Hepatocyte (in vitro differentiated cells): ENCODE measurements around the gene INHBC. TPM values are rescaled to one million over a fixed set of nuclear protein-coding genes. Genes with fewer than 3 reads are reported as not detected.

Experiments
- DNase-seq: peaks from one replicate; pipeline ENCODE4 v3.0.0-alpha.2; 2016; ENCODE audit warnings: low spot score
- H2AFZ ChIP-seq: fragments of 200-600 bp; sonication (generic); 2 replicates; pipeline ENCODE4 v1.6.0; 2016; ENCODE audit warnings: antibody characterized with exemption, mild to moderate bottlenecking
- H3K27ac ChIP-seq: fragments of 200-600 bp; sonication (generic); 2 replicates; pipeline ENCODE4 v1.5.1; 2016; ENCODE audit warnings: mild to moderate bottlenecking
- H3K27me3 ChIP-seq: fragments of 200-600 bp; sonication (generic); 2 replicates; pipeline ENCODE4 v1.6.1; 2016
- H3K36me3 ChIP-seq: fragments of 200-600 bp; sonication (generic); replicated peaks from 2 replicates; pipeline ENCODE4 v1.5.1; 2016; ENCODE audit warnings: low read depth; ENCODE audit not compliant: insufficient read depth
- H3K4me1 ChIP-seq: fragments of 200-600 bp; sonication (generic); 2 replicates; pipeline ENCODE4 v1.5.1; 2016; ENCODE audit warnings: mild to moderate bottlenecking, moderate library complexity; ENCODE audit not compliant: insufficient read depth
- H3K4me2 ChIP-seq: fragments of 200-600 bp; sonication (generic); 2 replicates; pipeline ENCODE4 v1.6.0; 2016
- H3K4me3 ChIP-seq: fragments of 200-600 bp; sonication (generic); 2 replicates; pipeline ENCODE4 v1.5.1; 2016; ENCODE audit warnings: mild to moderate bottlenecking
- H3K79me2 ChIP-seq: fragments of 200-600 bp; sonication (generic); 2 replicates; pipeline ENCODE4 v1.6.0; 2017; ENCODE audit warnings: mild to moderate bottlenecking
- H3K9me2 ChIP-seq: fragments of 200-600 bp; sonication (generic); replicated peaks from 2 replicates; pipeline ENCODE4 v1.6.0; 2017; ENCODE audit warnings: mild to moderate bottlenecking; ENCODE audit not compliant: insufficient read depth
- H3K9me3 ChIP-seq: fragments of 200-600 bp; sonication (generic); 2 replicates; pipeline ENCODE4 v1.5.1; 2016; ENCODE audit warnings: low read depth, mild to moderate bottlenecking
- H4K20me1 ChIP-seq: fragments of 200-600 bp; sonication (generic); 2 replicates; pipeline ENCODE4 v1.6.0; 2016; ENCODE audit warnings: mild to moderate bottlenecking; ENCODE audit not compliant: insufficient read depth, poor library complexity, severe bottlenecking
- EZH2 ChIP-seq: fragments of 200-600 bp; sonication (generic); IDR thresholded peaks from 2 replicates; pipeline ENCODE4 v1.6.1; 2016; ENCODE audit warnings: antibody characterized with exemption, mild to moderate bottlenecking, borderline replicate concordance
- EZH2phosphoT487 ChIP-seq: fragments of 200-600 bp; sonication (generic); IDR thresholded peaks from one replicate; pipeline ENCODE4 v1.6.1; 2018; ENCODE audit warnings: antibody characterized with exemption, mild to moderate bottlenecking, low read depth, moderate library complexity; ENCODE audit not compliant: unreplicated experiment, severe bottlenecking
- WGBS: methylation state at CpG from one replicate; pipeline ENCODE4 v1.1.6; 2016; ENCODE audit warnings: low lambda C conversion rate; ENCODE audit errors: missing lambda C conversion rate; 5-methylcytosine and 5-hydroxymethylcytosine counted together
- polyA plus RNA-seq: library from polyadenylated mRNA; unstranded; fragments of >200 nt; fragmentation: Nextera tagmentation; extraction: Ambion mirVana; gene quantifications from 2 replicates; pipeline ENCODE4 v1.2.1, GENCODE V29; 2016
- total RNA-seq: library from RNA; depleted of rRNA; stranded (reverse); fragments of >200 nt; gene quantifications from 2 replicates; pipeline ENCODE4 v1.2.3, GENCODE V29; 2014
- TF ChIP-seq, protein P1 (sequence below): fragments of 200-600 bp; sonication (generic); IDR thresholded peaks from 2 replicates; pipeline ENCODE4 v1.5.1; 2016; ENCODE audit warnings: antibody characterized with exemption, mild to moderate bottlenecking; ENCODE audit not compliant: poor library complexity

INHBC gene
- total and polyA plus RNA-seq, 2 experiments from 2014 or later = 1.8 to 3.4 TPM

DNA sequence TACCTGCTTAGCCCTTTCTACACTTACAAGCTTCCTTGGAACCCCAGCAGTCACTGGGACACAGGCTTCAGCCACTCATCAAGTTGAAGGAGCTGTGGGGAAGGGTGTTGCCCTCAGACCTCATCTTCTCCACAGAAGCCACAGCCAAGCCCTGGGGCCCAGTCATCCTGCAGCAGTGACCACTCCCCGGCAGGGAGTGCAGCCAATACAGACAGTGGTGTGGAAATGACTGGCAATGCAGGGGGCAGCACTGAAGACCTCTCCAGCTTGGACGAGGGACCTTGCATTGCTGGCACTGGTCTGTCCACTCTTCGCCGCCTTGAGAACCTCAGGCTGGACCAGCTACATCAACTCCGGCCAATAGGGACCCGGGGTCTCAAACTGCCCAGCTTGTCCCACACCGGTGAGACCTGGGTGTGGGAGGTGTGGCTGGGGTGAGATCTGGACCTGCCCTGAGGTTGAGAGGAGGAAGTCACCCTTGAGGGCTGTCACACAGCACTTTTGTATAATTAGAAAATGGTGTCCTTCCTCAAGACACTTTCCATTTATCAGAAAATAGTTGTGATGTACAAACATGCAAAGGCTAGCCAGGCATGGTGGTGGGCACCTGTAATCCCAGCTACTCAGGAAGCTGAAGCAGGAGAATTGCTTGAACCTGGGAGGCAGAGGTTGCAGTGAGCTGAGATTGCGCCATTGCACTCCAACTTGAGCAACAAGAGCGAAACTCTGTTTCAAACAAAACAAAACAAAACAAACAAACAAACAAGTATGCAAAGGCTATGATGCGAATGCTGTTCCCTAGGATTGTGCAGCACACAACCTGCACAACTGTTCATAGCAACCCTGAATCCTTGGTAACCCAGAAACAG lies 34.9 kb downstream of the INHBC start:
- Histone ChIP-seq H3K4me3 (no peak overlapping the region), H3K9me2 (no peaks in the 10 kb centered on the region), H4K20me1 (no peaks in the 10 kb centered on the region), H3K4me2 (no peak overlapping the region), H3K27ac (no peak overlapping the region), H3K9me3 (no peaks in the 10 kb centered on the region), H3K27me3 (peaks cover 28% of the 10 kb centered on the region), H2AFZ (no peak overlapping the region), H3K4me1 (peaks cover 3% of the 10 kb centered on the region), H3K79me2 (no peaks in the 10 kb centered on the region), H3K36me3 (no peaks in the 10 kb centered on the region)
- WGBS = 92% methylated on average over 10 of the region's 10 CpGs
- no peak for DNase-seq
- TF ChIP-seq, protein P1, sequence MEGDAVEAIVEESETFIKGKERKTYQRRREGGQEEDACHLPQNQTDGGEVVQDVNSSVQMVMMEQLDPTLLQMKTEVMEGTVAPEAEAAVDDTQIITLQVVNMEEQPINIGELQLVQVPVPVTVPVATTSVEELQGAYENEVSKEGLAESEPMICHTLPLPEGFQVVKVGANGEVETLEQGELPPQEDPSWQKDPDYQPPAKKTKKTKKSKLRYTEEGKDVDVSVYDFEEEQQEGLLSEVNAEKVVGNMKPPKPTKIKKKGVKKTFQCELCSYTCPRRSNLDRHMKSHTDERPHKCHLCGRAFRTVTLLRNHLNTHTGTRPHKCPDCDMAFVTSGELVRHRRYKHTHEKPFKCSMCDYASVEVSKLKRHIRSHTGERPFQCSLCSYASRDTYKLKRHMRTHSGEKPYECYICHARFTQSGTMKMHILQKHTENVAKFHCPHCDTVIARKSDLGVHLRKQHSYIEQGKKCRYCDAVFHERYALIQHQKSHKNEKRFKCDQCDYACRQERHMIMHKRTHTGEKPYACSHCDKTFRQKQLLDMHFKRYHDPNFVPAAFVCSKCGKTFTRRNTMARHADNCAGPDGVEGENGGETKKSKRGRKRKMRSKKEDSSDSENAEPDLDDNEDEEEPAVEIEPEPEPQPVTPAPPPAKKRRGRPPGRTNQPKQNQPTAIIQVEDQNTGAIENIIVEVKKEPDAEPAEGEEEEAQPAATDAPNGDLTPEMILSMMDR = no peak
- TF ChIP-seq EZH2 (no peak), EZH2phosphoT487 (no peak)

DNA sequence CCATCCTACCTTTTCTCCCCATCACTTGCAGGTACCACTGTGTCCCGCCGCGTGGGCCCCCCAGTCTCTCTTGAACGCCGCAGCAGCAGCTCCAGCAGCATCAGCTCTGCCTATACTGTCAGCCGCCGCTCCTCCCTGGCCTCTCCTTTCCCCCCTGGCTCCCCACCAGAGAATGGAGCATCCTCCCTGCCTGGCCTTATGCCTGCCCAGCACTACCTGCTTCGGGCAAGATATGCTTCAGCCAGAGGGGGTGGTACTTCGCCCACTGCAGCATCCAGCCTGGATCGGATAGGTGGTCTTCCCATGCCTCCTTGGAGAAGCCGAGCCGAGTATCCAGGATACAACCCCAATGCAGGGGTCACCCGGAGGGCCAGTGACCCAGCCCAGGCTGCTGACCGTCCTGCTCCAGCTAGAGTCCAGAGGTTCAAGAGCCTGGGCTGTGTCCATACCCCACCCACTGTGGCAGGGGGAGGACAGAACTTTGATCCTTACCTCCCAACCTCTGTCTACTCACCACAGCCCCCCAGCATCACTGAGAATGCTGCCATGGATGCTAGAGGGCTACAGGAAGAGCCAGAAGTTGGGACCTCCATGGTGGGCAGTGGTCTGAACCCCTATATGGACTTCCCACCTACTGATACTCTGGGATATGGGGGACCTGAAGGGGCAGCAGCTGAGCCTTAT lies 35.8 kb downstream of the INHBC start:
- H3K27ac ChIP-seq = no peak overlapping the region
- peaks cover 8% of the 10 kb centered on the region for H3K4me1 ChIP-seq
- TF ChIP-seq EZH2 = no peak
- TF ChIP-seq, protein P1 = no peak
- TF ChIP-seq EZH2phosphoT487 = no peak
- 98% methylated on average over 14 of the region's 14 CpGs for WGBS
- no peaks in the 10 kb centered on the region for H3K36me3 ChIP-seq
- no peak overlapping the region for H3K4me2 ChIP-seq
- no peak for DNase-seq
- H3K9me2 ChIP-seq = no peaks in the 10 kb centered on the region
- peaks cover 37% of the 10 kb centered on the region for H3K27me3 ChIP-seq
- H3K79me2 ChIP-seq = no peaks in the 10 kb centered on the region
- H3K9me3 ChIP-seq = no peaks in the 10 kb centered on the region
- no peak overlapping the region for H2AFZ ChIP-seq
- H4K20me1 ChIP-seq = no peaks in the 10 kb centered on the region
- no peak overlapping the region for H3K4me3 ChIP-seq

DNA sequence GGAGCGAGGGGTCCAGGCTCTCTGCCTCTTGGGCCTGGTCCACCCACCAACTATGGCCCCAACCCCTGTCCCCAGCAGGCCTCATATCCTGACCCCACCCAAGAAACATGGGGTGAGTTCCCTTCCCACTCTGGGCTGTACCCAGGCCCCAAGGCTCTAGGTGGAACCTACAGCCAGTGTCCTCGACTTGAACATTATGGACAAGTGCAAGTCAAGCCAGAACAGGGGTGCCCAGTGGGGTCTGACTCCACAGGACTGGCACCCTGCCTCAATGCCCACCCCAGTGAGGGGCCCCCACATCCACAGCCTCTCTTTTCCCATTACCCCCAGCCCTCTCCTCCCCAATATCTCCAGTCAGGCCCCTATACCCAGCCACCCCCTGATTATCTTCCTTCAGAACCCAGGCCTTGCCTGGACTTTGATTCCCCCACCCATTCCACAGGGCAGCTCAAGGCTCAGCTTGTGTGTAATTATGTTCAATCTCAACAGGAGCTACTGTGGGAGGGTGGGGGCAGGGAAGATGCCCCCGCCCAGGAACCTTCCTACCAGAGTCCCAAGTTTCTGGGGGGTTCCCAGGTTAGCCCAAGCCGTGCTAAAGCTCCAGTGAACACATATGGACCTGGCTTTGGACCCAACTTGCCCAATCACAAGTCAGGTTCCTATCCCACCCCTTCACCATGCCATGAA lies 36.5 kb downstream of the INHBC start:
- H3K9me2 ChIP-seq = no peaks in the 10 kb centered on the region
- no peak overlapping the region for H2AFZ ChIP-seq
- no peak overlapping the region for H3K27ac ChIP-seq
- no peaks in the 10 kb centered on the region for H3K9me3 ChIP-seq
- WGBS = 91% methylated on average over 3 of the region's 4 CpGs
- no peaks in the 10 kb centered on the region for H4K20me1 ChIP-seq
- TF ChIP-seq, protein P1 = no peak
- no peak for TF ChIP-seq EZH2
- TF ChIP-seq EZH2phosphoT487 = no peak
- peaks cover 15% of the 10 kb centered on the region for H3K4me1 ChIP-seq
- no peaks in the 10 kb centered on the region for H3K36me3 ChIP-seq
- H3K27me3 ChIP-seq = peaks cover 44% of the 10 kb centered on the region
- no peak for DNase-seq
- no peaks in the 10 kb centered on the region for H3K79me2 ChIP-seq
- no peak overlapping the region for H3K4me2 ChIP-seq
- no peak overlapping the region for H3K4me3 ChIP-seq
